Measurements from ENCODE around the gene PACS2.

Gene PACS2

DNA sequence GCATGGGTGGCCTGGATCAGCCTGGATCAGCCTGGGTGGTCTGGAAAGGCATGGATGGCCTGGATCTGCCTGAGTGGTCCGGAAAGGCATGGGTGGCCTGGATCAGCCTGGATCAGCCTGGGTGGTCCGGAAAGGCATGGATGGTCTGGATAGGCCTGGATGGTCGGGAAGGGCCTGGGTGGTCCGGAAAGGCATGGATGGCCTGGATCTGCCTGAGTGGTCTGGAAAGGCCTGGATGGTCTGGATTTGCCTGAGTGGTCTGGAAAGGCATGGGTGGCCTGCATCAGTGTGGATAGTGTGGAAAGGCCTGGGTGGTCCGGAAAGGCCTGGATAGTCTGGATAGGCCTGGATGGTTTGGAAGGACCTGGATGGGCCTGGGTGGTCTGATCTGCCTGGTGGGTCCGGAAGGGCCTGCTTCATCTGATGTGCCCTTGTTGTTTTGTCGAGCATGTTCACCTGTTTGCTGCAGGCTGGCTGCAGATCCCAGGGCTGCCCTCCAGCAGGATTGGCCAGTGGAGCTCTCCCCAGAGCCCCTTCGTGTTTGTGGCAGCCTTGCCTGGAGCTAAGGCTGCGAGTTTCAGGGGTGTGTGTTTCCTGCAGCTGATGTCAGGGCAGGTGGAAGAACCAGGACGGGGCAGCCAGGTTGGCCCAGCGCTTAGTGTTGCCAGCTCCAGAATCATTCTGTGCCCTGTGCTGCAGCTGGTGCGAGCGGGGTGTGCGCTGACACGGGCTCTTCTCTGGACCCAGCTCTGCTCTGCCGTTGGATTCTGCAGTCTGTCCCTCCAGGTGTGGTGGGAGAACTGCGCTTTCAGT is 64.5 kb downstream of the PACS2 start:
- no peak overlapping the region for H3K27ac Mint-ChIP-seq
- peaks cover 10 to 11% of the 10 kb centered on the region in 2 donors for H3K4me1 Mint-ChIP-seq
- ATAC-seq (replicated peaks), result no peak
- DNase-seq, result no peak
- H3K36me3 Mint-ChIP-seq, result peaks cover 19 to 24% of the 10 kb centered on the region in 2 donors
- peaks cover 4 to 7% of the 10 kb centered on the region in 2 donors for H3K9me3 Mint-ChIP-seq
- H3K4me3 Mint-ChIP-seq, result no peak overlapping the region
- no peaks in the 10 kb centered on the region for H3K27me3 Mint-ChIP-seq

GRCh38 chr14:105379946-105380345 is 65.4 kb downstream of the PACS2 start:
- Mint-ChIP-seq H3K4me3 (no peak overlapping the region), H3K4me1 (peaks cover 10 to 11% of the 10 kb centered on the region in 2 donors), H3K9me3 (peaks cover 4 to 7% of the 10 kb centered on the region in 2 donors), H3K27me3 (no peaks in the 10 kb centered on the region), H3K36me3 (peaks cover 20 to 24% of the 10 kb centered on the region in 2 donors), H3K27ac (no peak overlapping the region)
- ATAC-seq (replicated peaks), result no peak
- DNase-seq, result no peak

DNA sequence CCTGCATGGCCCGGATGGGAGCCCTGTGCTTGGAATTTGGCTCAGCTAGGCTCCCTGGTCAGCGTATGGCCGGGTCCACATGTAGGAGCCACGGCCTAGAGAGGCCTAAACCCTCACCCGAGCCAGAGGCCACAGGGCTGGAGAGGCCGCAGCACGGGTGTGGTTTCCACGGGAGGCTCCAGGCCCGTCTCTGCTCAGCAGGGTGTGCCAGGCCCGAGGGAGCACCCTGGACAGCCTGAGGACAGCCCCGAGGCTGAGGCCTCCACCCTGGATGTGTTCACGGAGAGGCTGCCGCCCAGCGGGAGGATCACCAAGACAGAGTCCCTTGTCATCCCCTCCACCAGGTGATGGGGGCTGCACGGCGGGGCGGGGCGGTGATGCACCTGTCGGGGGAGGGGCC is 66.2 kb downstream of the PACS2 start:
- DNase-seq, result no peak
- Mint-ChIP-seq H3K4me1 (peaks cover 6 to 7% of the 10 kb centered on the region in 2 donors), H3K36me3 (peaks cover 20 to 23% of the 10 kb centered on the region in 2 donors), H3K27ac (no peak overlapping the region), H3K27me3 (no peaks in the 10 kb centered on the region), H3K9me3 (peaks cover under 1 to 4% of the 10 kb centered on the region in 2 donors), H3K4me3 (no peak overlapping the region)
- no peak for ATAC-seq (replicated peaks)

DNA sequence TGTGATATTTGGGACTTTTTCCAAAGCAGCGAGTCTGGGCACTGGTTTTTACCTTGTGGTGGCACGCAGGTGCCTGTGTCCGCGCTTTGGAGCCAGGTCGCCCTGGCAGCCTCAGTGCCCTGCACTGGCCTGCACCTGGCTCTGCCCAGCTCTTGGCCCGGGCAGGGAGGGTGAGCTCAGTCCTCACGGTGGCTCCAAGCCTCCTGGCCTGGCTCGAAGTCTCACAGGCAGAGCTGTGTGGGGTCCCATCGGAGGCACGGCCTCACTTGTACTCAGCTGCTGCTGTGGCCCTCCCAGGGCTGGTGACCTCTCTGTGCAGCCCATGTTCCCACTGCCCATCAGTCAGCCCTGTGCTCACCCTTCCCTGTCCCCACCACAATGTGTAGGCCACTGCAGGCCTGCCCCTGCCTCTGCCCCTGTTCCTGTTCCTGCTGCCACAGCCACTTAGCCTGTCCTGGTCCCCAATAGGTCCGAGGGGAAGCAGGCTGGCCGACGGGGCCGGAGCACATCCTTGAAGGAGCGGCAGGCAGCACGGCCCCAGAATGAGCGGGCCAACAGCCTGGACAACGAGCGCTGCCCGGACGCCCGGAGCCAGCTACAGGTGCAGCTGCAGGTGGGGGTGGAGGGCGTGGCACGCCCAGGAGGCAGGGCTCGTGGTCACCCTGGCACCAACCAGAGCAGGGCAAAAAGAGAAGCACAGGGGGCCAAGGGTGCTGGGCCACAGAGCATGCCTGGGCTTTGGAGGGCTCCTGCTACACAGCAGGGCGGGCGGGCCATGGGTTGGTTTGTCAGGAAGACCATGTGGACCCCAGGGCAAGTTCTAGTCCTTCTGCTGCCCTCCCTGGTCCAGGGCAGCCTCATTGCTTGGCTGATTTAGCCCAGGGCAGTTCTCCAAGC is 67.1 kb downstream of the PACS2 start:
- no peak overlapping the region for H3K4me3 Mint-ChIP-seq
- H3K27ac Mint-ChIP-seq, result no peak overlapping the region
- no peaks in the 10 kb centered on the region for H3K27me3 Mint-ChIP-seq
- DNase-seq, result no peak
- H3K4me1 Mint-ChIP-seq, result no peaks in the 10 kb centered on the region
- H3K9me3 Mint-ChIP-seq, result no peaks in the 10 kb centered on the region
- peaks cover 15 to 23% of the 10 kb centered on the region in 2 donors for H3K36me3 Mint-ChIP-seq
- ATAC-seq (replicated peaks), result no peak

GRCh38 chr14:105382343-105383082 is 68.0 kb downstream of the PACS2 start:
- Mint-ChIP-seq H3K27me3 (no peaks in the 10 kb centered on the region), H3K36me3 (peaks cover 19 to 23% of the 10 kb centered on the region in 2 donors), H3K4me1 (no peaks in the 10 kb centered on the region), H3K4me3 (no peak overlapping the region), H3K9me3 (no peaks in the 10 kb centered on the region), H3K27ac (no peak overlapping the region)
- ATAC-seq (replicated peaks) (no peak), DNase-seq (no peak)

DNA sequence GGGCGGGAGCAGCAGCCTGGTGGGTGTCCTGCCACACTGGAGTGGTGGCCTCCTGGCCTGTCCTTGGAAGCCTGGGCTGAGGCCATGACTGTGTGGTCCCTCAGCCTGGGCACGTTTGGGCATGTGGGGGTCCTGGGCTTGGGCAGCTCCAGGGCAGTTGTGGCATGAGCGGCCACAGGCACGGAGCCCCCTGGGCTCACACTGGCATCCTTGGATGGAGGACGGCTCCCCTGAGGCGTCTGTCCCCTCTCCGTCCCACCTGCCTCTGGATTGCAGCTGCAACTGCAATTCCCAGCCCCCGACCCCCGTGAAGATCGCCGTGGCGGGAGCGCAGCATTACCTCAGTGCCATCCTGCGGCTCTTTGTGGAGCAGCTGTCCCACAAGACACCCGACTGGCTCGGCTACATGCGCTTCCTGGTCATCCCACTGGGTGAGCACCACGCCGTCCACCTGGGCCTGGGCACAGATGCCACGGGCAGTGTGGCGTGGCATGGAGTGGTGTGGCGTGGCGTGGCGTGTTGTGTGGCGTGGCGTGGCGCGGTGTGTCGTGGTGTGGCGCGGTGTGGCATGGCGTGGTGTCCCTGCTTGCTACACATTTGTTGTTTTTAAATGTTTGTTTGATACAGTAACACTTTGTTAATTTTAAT is 68.7 kb downstream of the PACS2 start:
- no peak for DNase-seq

DNA sequence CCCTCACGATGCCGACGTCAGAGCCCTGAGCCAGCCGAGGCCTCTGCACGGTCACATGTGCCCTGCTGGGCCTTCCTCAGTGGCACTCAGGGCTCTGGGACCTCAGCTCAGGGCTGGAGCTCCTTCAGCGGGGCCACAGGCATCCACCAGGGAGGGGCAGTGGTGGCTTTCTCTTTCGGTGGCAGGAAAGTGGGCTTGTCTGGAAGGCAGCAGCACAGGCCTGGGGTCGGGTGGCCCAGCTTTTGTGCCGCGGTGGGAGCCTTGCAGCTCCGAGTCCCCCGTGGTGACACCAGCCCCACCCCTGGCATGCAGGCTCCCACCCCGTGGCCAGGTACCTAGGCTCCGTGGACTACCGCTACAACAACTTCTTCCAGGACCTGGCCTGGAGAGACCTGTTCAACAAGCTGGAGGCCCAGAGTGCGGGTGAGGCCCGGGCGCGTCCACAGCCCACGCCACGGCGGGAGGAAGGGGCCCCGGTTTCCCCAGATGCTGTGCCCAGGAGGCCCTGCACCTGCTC is 69.6 kb downstream of the PACS2 start:
- H3K9me3 Mint-ChIP-seq, result no peaks in the 10 kb centered on the region
- H3K4me1 Mint-ChIP-seq, result peaks cover 0 to 2% of the 10 kb centered on the region in 2 donors
- H3K4me3 Mint-ChIP-seq, result no peak overlapping the region
- H3K36me3 Mint-ChIP-seq, result peaks cover 23 to 24% of the 10 kb centered on the region in 2 donors
- ATAC-seq (replicated peaks), result no peak
- H3K27ac Mint-ChIP-seq, result no peak overlapping the region
- no peaks in the 10 kb centered on the region for H3K27me3 Mint-ChIP-seq
- no peak for DNase-seq

More for the DNA sequence above, 68.7 kb downstream of the PACS2 start:
- H3K27me3 Mint-ChIP-seq, result no peaks in the 10 kb centered on the region
- peaks cover 23 to 24% of the 10 kb centered on the region in 2 donors for H3K36me3 Mint-ChIP-seq
- no peak overlapping the region for H3K27ac Mint-ChIP-seq
- H3K4me1 Mint-ChIP-seq, result no peaks in the 10 kb centered on the region
- H3K9me3 Mint-ChIP-seq, result no peaks in the 10 kb centered on the region
- no peak overlapping the region for H3K4me3 Mint-ChIP-seq
- ATAC-seq (replicated peaks), result no peak

DNA sequence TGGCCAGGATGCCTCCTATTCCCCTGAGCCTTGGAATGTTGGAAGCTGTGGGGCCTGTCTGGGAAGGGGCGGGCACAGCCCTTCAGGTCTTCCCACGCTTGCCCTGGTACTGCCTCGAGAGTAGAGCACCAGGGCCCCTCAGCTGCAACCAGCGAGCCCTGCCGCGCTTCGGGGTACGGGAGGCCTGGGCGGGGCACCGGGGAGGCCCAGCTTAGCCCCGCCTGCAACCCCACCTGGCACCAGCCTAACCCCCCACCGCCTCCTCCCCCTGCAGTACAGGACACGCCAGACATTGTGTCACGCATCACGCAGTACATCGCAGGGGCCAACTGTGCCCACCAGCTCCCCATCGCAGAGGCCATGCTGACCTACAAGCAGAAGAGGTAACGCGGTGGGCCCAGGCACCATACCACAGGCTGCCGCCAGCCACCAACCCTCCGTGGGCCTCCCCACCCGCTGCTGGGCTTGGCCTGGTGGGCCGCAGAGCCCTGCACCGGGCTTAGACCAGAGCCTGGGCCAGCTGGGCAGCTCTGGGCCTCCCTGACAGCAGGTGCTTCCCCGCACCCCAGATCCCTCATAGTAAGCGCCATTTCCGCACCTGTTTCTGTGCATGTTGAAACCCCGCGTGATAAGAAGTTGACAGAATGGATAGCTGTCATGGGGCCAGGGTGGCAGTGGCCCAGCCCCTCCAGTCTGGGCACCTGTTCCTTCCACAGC is 70.2 kb downstream of the PACS2 start:
- no peak overlapping the region for H3K27ac Mint-ChIP-seq

DNA sequence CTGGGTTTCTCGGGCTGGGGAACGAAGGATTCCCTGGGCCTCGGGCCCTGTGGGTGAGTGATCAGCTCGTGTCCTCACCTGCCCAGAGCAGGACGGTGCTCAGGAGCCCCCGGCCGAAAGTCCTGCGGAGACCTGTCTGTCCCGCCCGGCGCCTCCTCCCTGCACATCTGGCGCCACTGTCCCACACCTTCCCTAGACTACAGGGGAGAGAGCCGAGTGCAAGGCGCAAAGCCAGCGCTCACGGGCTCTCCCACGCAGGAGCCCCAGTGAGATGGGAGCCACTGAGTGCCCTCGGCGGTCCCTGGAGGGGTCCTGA is 70.7 kb downstream of the PACS2 start:
- Mint-ChIP-seq H3K27me3 (no peaks in the 10 kb centered on the region), H3K4me3 (no peak overlapping the region)

More for the DNA sequence above, 70.2 kb downstream of the PACS2 start:
- H3K36me3 Mint-ChIP-seq, result peaks cover 22 to 23% of the 10 kb centered on the region in 2 donors
- no peaks in the 10 kb centered on the region for H3K9me3 Mint-ChIP-seq
- peaks cover under 1 to 2% of the 10 kb centered on the region in 2 donors for H3K4me1 Mint-ChIP-seq
- H3K27me3 Mint-ChIP-seq, result no peaks in the 10 kb centered on the region
- ATAC-seq (replicated peaks) (no peak), DNase-seq (no peak)
- H3K4me3 Mint-ChIP-seq, result no peak overlapping the region

GRCh38 chr14:105385698-105386365 is 71.3 kb downstream of the PACS2 start:
- ATAC-seq (replicated peaks), result no peak
- H3K4me3 Mint-ChIP-seq, result no peak overlapping the region

More for the DNA sequence above, 70.7 kb downstream of the PACS2 start:
- Mint-ChIP-seq H3K27ac (no peak overlapping the region), H3K9me3 (no peaks in the 10 kb centered on the region), H3K36me3 (peaks cover 19 to 20% of the 10 kb centered on the region in 2 donors), H3K4me1 (peaks cover 6% of the 10 kb centered on the region in 2 donors)
- ATAC-seq (replicated peaks), result no peak
- DNase-seq, result no peak

DNA sequence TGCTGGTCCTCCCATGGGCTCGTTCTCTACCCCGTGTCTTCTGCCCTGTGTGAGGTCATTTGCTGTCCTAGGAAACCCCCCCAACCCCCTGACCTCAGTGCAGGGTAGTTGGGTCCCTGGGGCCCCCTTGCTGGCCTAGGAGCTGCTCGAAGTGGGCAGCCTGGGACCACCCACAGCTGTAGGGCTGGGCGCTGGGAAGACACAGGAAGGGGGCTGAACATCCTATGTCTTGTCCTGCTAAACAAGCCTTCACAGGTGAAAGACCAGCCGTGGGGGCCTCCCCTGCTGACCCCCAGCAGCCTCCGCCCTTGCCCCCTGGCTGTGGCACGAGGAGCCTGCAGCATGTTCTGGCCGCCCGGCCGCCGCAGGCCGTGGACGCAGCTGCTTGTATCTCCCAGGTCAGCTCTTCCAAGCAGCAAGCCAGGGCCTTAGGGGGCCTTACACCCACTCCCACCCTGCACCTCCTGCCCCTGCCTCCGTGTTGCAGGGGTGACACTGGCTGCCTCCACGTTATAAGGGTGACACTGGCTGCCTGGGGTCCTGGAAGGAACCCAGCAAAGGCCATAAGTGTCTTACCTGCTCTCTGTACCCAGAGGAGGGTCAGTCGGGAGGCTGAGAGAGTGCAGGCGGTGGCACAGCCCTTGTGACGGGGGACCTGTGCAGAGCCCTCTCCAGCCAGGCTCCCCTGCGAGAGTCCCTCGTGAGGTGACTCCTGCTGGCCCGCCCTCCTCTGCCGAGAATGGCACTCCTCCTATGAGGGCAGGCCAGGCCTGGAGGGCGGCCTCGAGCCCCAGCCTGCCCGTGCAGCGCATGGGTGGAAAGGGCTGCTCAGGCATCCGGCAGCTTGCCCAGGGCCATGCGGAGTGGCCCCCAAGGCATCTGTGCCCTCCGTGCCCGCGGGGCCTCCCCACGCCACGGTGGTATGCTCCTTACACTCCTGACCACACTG is 72.3 kb downstream of the PACS2 start:
- DNase-seq (no peak), ATAC-seq (replicated peaks) (no peak)
- Mint-ChIP-seq H3K36me3 (peaks cover 16 to 20% of the 10 kb centered on the region in 2 donors), H3K4me1 (peaks cover 8 to 10% of the 10 kb centered on the region in 2 donors), H3K4me3 (no peak overlapping the region), H3K27me3 (no peaks in the 10 kb centered on the region), H3K27ac (no peak overlapping the region), H3K9me3 (no peaks in the 10 kb centered on the region)

More at GRCh38 chr14:105385698-105386365, 71.3 kb downstream of the PACS2 start:
- Mint-ChIP-seq H3K4me1 (peaks cover 8 to 10% of the 10 kb centered on the region in 2 donors), H3K36me3 (peaks cover 19 to 20% of the 10 kb centered on the region in 2 donors), H3K27ac (no peak overlapping the region), H3K27me3 (no peaks in the 10 kb centered on the region), H3K9me3 (no peaks in the 10 kb centered on the region)
- DNase-seq, result no peak

DNA sequence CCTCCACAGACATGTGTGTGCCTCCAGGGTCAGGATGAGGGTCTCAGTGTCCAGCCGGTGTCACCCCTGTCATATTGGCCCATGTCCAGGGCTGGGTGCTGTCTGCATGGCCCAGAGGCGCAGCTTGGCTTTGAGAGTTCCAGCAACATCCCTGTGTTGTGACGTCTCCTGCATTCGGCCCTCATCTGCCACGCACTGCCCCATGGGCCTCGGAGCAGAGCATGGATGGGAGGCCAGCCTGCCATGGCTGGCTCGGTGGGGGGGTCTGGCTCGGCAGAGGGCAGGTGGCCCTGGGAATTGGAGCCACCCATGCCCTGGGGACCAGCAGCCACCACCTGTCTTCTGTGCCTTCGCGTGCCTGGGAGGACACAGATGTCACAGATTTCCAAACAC is 73.0 kb downstream of the PACS2 start:
- no peaks in the 10 kb centered on the region for H3K27me3 Mint-ChIP-seq
- H3K4me1 Mint-ChIP-seq, result peaks cover 8 to 10% of the 10 kb centered on the region in 2 donors
- no peak overlapping the region for H3K27ac Mint-ChIP-seq
- DNase-seq (no peak), ATAC-seq (replicated peaks) (no peak)
- peaks cover 16 to 22% of the 10 kb centered on the region in 2 donors for H3K36me3 Mint-ChIP-seq
- H3K4me3 Mint-ChIP-seq, result no peak overlapping the region
- no peaks in the 10 kb centered on the region for H3K9me3 Mint-ChIP-seq
